ENCODE data around the gene FGFRL1.

FGFRL1 gene

DNA sequence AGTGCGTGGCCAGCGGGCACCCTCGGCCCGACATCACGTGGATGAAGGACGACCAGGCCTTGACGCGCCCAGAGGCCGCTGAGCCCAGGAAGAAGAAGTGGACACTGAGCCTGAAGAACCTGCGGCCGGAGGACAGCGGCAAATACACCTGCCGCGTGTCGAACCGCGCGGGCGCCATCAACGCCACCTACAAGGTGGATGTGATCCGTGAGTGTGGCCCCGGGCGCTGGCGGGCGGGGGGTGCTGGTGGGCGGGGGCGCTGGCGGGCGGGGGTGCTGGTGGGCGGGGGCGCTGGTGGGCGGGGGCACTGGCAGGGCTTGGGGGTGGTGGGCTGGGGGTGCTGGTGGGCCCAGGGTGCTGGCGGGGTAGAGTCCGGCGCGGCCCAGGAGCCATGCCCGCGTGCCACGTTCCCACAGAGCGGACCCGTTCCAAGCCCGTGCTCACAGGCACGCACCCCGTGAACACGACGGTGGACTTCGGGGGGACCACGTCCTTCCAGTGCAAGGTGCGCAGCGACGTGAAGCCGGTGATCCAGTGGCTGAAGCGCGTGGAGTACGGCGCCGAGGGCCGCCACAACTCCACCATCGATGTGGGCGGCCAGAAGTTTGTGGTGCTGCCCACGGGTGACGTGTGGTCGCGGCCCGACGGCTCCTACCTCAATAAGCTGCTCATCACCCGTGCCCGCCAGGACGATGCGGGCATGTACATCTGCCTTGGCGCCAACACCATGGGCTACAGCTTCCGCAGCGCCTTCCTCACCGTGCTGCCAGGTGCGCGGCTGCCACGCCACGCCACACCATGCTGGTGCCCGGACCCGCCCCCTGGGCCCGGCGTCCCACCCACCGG, 12.7 kb downstream of the FGFRL1 start:
- no peak overlapping the region for H3K27ac ChIP-seq (replicated peaks)
- H3K4me3 ChIP-seq (replicated peaks; ENCODE audit: insufficient read depth, low read length), result no peak overlapping the region
- no peaks in the 10 kb centered on the region for H3K27me3 ChIP-seq (ENCODE audit: insufficient read depth, poor library complexity, severe bottlenecking)
- TF ChIP-seq POLR2AphosphoS5 (IDR thresholded peaks at IDR 0.05; ENCODE audit: low read depth), result no peak
- no peak for TF ChIP-seq SPI1 (IDR thresholded peaks at IDR 0.05; ENCODE audit: borderline replicate concordance, low read depth)
- TF ChIP-seq CTCF (IDR thresholded peaks at IDR 0.05; ENCODE audit: insufficient read depth, low read length), result no peak
- TF ChIP-seq, protein P1, sequence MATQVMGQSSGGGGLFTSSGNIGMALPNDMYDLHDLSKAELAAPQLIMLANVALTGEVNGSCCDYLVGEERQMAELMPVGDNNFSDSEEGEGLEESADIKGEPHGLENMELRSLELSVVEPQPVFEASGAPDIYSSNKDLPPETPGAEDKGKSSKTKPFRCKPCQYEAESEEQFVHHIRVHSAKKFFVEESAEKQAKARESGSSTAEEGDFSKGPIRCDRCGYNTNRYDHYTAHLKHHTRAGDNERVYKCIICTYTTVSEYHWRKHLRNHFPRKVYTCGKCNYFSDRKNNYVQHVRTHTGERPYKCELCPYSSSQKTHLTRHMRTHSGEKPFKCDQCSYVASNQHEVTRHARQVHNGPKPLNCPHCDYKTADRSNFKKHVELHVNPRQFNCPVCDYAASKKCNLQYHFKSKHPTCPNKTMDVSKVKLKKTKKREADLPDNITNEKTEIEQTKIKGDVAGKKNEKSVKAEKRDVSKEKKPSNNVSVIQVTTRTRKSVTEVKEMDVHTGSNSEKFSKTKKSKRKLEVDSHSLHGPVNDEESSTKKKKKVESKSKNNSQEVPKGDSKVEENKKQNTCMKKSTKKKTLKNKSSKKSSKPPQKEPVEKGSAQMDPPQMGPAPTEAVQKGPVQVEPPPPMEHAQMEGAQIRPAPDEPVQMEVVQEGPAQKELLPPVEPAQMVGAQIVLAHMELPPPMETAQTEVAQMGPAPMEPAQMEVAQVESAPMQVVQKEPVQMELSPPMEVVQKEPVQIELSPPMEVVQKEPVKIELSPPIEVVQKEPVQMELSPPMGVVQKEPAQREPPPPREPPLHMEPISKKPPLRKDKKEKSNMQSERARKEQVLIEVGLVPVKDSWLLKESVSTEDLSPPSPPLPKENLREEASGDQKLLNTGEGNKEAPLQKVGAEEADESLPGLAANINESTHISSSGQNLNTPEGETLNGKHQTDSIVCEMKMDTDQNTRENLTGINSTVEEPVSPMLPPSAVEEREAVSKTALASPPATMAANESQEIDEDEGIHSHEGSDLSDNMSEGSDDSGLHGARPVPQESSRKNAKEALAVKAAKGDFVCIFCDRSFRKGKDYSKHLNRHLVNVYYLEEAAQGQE (IDR thresholded peaks at IDR 0.05; ENCODE audit: insufficient replicate concordance, low read depth), result no peak
- no peak for TF ChIP-seq GABPA (IDR thresholded peaks at IDR 0.05; ENCODE audit: low read depth)
- no peak for DNase-seq (ENCODE audit: low read depth in 1 of 2, low spot score in 1 of 2)

GRCh38 chr4:1024882-1025545, 13.6 kb downstream of the FGFRL1 start:
- H3K27me3 ChIP-seq (ENCODE audit: insufficient read depth, poor library complexity, severe bottlenecking), result no peaks in the 10 kb centered on the region
- TF ChIP-seq GABPA (IDR thresholded peaks at IDR 0.05; ENCODE audit: low read depth) (no peak), CTCF (IDR thresholded peaks at IDR 0.05; ENCODE audit: insufficient read depth, low read length) (no peak), POLR2AphosphoS5 (IDR thresholded peaks at IDR 0.05; ENCODE audit: low read depth) (no peak), SPI1 (IDR thresholded peaks at IDR 0.05; ENCODE audit: borderline replicate concordance, low read depth) (no peak)
- TF ChIP-seq, protein P1 (IDR thresholded peaks at IDR 0.05; ENCODE audit: insufficient replicate concordance, low read depth), result no peak
- no peak overlapping the region for H3K4me3 ChIP-seq (replicated peaks; ENCODE audit: insufficient read depth, low read length)
- no peak overlapping the region for H3K27ac ChIP-seq (replicated peaks)
- no peak for DNase-seq (ENCODE audit: low read depth in 1 of 2, low spot score in 1 of 2)

GRCh38 chr4:1026115-1026514, 14.7 kb downstream of the FGFRL1 start:
- H3K27me3 ChIP-seq (ENCODE audit: insufficient read depth, poor library complexity, severe bottlenecking), result no peaks in the 10 kb centered on the region
- no peak overlapping the region for H3K27ac ChIP-seq (replicated peaks)
- peak in 1 of 2 experiments; percentile 10 for DNase-seq (ENCODE audit: low read depth in 1 of 2, low spot score in 1 of 2)
- no peak overlapping the region for H3K4me3 ChIP-seq (replicated peaks; ENCODE audit: insufficient read depth, low read length)
- no peak for TF ChIP-seq CTCF (IDR thresholded peaks at IDR 0.05; ENCODE audit: insufficient read depth, low read length)
- TF ChIP-seq GABPA (IDR thresholded peaks at IDR 0.05; ENCODE audit: low read depth), result no peak
- TF ChIP-seq, protein P1 (IDR thresholded peaks at IDR 0.05; ENCODE audit: insufficient replicate concordance, low read depth), result no peak
- no peak for TF ChIP-seq POLR2AphosphoS5 (IDR thresholded peaks at IDR 0.05; ENCODE audit: low read depth)
- TF ChIP-seq SPI1 (IDR thresholded peaks at IDR 0.05; ENCODE audit: borderline replicate concordance, low read depth), result no peak
